Neutrophil (primary cell): ENCODE data around the gene PANK4.

Source experiments
- H3K27ac ChIP-seq: fragments of 200-600 bp; sonication (generic); 2 replicates; pipeline ENCODE4 v1.5.1; 2016; ENCODE audit warnings: mild to moderate bottlenecking, moderate library complexity
- H3K27me3 ChIP-seq: fragments of 200-600 bp; sonication (generic); 2 replicates; pipeline ENCODE4 v1.6.0; 2016; ENCODE audit warnings: mild to moderate bottlenecking
- H3K36me3 ChIP-seq: fragments of 200-600 bp; sonication (generic); 2 replicates; pipeline ENCODE4 v1.5.1; 2017
- H3K4me1 ChIP-seq, 2 experiments: fragments of 200-600 bp in 1 of 2; sonication (generic) in 1 of 2; 1 replicate in 1 of 2; 2 replicates in 1 of 2; pipeline versions ENCODE4 v1.5.1 to v1.6.1; 2013 to 2016; ENCODE audit warnings: low read depth in 1 of 2, low read length in 1 of 2, mild to moderate bottlenecking in 1 of 2, moderate library complexity in 1 of 2; ENCODE audit not compliant: control insufficient read depth in 1 of 2, insufficient read depth in 1 of 2
- H3K4me3 ChIP-seq, 2 experiments: fragments of 200-600 bp in 1 of 2; sonication (generic) in 1 of 2; 1 replicate in 1 of 2; 2 replicates in 1 of 2; pipeline ENCODE4 v1.5.1; 2013 to 2016; ENCODE audit warnings: low read depth in 1 of 2, low read length in 1 of 2, mild to moderate bottlenecking in 1 of 2, moderate library complexity in 1 of 2
- H3K9me3 ChIP-seq: fragments of 200-600 bp; sonication (generic); 2 replicates; pipeline ENCODE4 v1.5.1; 2016
- TF ChIP-seq, protein P1 (sequence below): fragments of 200-600 bp; sonication (generic); IDR thresholded peaks from 2 replicates; pipeline ENCODE4 v1.5.1; 2016; ENCODE audit warnings: antibody characterized with exemption

PANK4 gene

DNA sequence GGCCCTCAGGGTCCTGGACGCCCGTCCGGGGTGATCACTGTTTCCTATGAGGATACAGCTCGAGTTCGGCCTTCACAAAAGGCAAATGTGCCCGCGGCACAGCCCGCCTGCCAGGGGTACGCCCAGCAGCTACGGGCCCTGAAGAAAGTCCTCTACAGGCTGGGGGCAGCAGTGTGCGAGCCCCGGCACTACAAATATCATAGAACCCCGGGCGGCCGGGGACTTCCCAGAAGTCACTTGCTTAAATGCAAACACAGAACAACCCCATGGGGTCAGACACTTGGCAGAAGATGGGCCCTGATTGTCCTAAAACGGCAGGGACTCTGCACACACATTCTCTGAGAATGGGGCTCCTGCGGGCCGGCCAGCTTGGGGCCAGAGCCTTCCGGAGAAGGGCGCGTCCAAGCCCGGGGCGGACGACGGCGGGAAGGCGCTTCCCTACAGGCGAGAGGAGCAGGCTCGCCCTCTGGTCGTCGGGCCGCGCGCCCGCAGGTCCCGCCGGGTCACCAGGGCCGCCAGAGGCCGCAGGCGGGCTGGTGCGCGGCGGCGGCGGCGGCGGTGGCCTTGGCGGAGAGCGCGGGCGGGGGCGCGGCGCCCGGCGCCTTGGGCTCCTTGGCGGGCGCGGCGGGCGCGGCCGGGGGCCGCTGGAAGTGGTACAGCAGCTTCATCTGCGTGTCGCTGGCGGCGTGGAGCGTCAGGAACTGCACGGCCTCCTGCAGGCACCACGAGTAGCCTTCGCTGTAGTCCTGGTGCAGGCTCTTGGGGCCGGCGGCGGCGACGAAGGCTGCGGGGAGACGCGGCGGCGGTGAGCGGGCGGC lies 2.8 kb upstream of the PANK4 start:
- Histone ChIP-seq H3K27me3 (peaks cover 75% of the 10 kb centered on the region), H3K27ac (no peak overlapping the region), H3K4me1 (peaks cover 22 to 34% of the 10 kb centered on the region in 2 experiments), H3K9me3 (no peaks in the 10 kb centered on the region), H3K36me3 (no peaks in the 10 kb centered on the region), H3K4me3 (no peak overlapping the region)
- TF ChIP-seq, protein P1, sequence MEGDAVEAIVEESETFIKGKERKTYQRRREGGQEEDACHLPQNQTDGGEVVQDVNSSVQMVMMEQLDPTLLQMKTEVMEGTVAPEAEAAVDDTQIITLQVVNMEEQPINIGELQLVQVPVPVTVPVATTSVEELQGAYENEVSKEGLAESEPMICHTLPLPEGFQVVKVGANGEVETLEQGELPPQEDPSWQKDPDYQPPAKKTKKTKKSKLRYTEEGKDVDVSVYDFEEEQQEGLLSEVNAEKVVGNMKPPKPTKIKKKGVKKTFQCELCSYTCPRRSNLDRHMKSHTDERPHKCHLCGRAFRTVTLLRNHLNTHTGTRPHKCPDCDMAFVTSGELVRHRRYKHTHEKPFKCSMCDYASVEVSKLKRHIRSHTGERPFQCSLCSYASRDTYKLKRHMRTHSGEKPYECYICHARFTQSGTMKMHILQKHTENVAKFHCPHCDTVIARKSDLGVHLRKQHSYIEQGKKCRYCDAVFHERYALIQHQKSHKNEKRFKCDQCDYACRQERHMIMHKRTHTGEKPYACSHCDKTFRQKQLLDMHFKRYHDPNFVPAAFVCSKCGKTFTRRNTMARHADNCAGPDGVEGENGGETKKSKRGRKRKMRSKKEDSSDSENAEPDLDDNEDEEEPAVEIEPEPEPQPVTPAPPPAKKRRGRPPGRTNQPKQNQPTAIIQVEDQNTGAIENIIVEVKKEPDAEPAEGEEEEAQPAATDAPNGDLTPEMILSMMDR = no peak

DNA sequence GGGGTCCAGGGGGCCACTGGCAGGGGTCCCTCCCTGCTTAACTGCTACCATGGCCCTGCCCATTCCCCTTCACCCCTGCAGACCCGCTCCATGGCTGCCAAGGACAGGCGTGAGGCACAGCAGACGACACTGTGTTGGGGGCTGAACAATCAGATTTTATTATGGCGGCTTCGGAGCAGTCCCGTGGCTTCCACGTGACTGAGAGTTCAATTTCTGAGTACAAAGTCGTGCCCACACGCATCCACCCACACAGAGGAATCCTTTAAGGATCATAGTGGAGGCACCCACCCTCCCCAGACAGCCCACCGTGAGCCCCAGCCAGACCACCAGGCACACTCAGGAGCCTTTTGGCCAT lies 2.2 kb upstream of the PANK4 start:
- no peaks in the 10 kb centered on the region for H3K36me3 ChIP-seq
- no peak overlapping the region for H3K27ac ChIP-seq
- H3K4me1 ChIP-seq = peaks cover 26 to 34% of the 10 kb centered on the region in 2 experiments
- TF ChIP-seq, protein P1 = no peak
- peaks cover 70% of the 10 kb centered on the region for H3K27me3 ChIP-seq
- no peaks in the 10 kb centered on the region for H3K9me3 ChIP-seq
- no peak overlapping the region for H3K4me3 ChIP-seq

DNA sequence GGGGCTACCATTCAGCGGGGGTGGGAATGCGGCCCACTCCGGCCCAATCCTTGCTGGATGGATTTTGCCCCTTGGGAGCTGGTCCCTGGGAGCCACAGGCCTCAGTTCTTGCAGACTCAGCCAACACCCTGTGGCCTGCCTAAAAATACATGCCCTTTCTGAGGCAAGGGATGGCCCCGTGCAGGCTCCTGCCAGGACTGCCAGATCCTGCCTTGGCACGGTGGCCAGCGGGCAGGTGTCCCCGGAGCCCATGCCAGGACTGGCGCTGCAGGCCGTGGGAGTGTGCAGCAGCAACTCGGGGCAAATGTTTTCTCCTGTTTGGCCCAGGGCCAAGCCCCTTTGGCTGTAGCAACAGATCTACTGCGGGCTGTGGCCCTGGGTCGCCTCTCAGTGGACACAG lies 1.6 kb upstream of the PANK4 start:
- no peaks in the 10 kb centered on the region for H3K36me3 ChIP-seq
- H3K9me3 ChIP-seq = no peaks in the 10 kb centered on the region
- TF ChIP-seq, protein P1 = no peak
- no peak overlapping the region for H3K4me3 ChIP-seq
- H3K27me3 ChIP-seq = peaks cover 64% of the 10 kb centered on the region
- H3K4me1 ChIP-seq = peaks cover 26 to 34% of the 10 kb centered on the region in 2 experiments
- no peak overlapping the region for H3K27ac ChIP-seq

DNA sequence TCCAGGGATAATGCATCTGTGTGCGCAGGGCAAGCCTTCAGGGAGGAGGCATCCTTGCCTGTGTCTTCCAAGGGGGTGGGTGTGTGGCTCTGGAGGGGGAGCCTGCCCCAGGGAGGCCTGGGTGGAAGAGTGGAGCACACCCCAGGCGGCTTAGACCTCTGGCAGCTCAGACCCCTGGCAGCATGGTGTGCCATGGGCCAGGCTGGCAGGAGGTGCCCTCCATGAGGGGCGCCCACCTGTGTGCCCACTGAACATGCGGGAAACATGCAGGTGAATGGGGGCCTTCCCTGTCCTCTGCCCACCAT lies 1.1 kb upstream of the PANK4 start:
- TF ChIP-seq, protein P1 = no peak
- Histone ChIP-seq H3K36me3 (no peaks in the 10 kb centered on the region), H3K9me3 (no peaks in the 10 kb centered on the region), H3K27ac (no peak overlapping the region), H3K4me1 (peaks cover 26 to 34% of the 10 kb centered on the region in 2 experiments), H3K4me3 (no peak overlapping the region), H3K27me3 (peaks cover 59% of the 10 kb centered on the region)

DNA sequence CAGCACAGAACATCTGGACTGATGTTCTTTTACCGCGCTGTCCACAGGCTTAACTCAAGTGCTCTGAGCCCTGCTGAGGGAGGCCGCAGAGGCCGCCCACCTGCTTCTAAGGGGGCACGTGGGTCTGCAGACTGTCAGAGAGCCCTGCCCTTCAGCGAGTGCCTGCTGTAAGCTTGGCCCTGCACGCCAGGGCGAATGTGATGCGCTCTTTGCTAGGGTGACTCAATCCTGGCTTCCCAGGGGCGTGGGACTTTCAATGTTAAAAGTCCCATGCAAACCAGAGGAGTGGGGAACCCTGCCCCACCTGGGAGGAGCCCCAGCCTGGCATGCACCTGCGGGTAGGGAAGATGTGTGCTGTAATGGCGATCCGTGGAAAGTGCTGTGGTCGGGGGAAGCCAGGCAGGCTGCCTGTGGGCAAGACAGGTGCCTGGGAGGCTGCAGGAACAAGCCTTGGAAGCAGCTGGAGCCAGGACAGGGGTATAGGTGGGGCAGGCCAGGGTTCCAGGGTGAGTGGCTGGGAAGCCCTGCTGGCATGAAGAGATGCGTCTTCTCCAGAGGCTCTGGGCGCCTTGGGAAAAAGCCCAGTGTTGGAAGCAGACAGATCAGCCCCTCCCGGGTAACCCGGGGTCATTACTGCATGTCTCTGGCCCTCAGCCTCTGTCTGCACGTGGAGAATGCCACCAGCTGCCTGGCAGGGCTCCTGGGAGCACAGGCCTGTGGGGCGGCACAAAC lies 594 bp upstream of the PANK4 start:
- H3K4me1 ChIP-seq = peaks cover 26 to 34% of the 10 kb centered on the region in 2 experiments
- no peaks in the 10 kb centered on the region for H3K36me3 ChIP-seq
- no peaks in the 10 kb centered on the region for H3K9me3 ChIP-seq
- peak overlapping the region; percentile 77 for H3K27ac ChIP-seq
- peaks cover 54% of the 10 kb centered on the region for H3K27me3 ChIP-seq
- TF ChIP-seq, protein P1 = no peak
- peak overlapping the region; percentile 72 to 77 for H3K4me3 ChIP-seq
